ENCODE measurements around the gene RGS17. TPM values are rescaled to one million over a fixed set of nuclear protein-coding genes. Genes with fewer than 3 reads are reported as not detected.

RGS17 gene
- total RNA-seq, 1 donor from 2014 or later: not detected

DNA sequence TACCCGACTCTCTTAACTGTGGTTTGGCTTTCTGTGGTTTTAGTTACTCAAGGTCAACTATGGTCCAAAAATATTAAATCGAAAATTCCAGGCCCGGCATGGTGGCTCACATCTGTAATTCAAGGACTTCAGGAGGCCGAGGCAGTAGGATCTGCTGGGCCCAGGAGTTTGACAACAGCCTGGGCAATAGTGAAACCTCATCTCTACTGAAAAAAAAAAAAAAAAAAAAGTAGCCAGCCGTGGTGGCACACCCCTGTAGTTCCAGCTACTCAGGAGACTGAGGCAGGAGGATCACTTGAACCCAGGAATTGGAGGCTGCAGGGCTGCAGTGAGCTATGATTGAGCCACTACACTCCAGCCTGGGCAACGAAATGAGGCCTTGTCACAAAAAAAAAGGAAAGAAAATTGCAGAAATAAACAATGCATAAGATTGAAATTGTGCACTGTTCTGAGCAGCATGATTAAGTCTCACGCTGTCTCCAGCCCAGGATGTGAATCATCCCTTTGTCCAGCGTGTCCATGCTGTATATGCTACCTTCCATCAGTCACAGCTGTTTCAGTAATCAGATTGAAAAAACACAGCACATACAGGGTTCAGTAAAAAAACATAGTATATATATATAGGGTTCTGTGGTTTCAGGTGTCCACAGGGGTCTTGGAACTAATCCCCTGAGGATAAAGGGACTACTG lies 40.7 kb downstream of the RGS17 start:
- Histone ChIP-seq H3K27ac (peak overlapping the region in 1 of 2 donors; percentile 38), H3K9me3 (no peaks in the 10 kb centered on the region), H3K27me3 (no peaks in the 10 kb centered on the region), H3K4me1 (peaks cover 5 to 33% of the 10 kb centered on the region in 2 donors), H3K36me3 (no peaks in the 10 kb centered on the region), H3K4me3 (peak overlapping the region in 1 of 2 donors; percentile 8)
- intact Hi-C loops (cut with DNase I): no loop called here
- DNase-seq (ENCODE audit: low spot score in 2 of 2): no peak
- TF ChIP-seq, protein P1, sequence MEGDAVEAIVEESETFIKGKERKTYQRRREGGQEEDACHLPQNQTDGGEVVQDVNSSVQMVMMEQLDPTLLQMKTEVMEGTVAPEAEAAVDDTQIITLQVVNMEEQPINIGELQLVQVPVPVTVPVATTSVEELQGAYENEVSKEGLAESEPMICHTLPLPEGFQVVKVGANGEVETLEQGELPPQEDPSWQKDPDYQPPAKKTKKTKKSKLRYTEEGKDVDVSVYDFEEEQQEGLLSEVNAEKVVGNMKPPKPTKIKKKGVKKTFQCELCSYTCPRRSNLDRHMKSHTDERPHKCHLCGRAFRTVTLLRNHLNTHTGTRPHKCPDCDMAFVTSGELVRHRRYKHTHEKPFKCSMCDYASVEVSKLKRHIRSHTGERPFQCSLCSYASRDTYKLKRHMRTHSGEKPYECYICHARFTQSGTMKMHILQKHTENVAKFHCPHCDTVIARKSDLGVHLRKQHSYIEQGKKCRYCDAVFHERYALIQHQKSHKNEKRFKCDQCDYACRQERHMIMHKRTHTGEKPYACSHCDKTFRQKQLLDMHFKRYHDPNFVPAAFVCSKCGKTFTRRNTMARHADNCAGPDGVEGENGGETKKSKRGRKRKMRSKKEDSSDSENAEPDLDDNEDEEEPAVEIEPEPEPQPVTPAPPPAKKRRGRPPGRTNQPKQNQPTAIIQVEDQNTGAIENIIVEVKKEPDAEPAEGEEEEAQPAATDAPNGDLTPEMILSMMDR (IDR thresholded peaks at IDR 0.05): no peak

DNA sequence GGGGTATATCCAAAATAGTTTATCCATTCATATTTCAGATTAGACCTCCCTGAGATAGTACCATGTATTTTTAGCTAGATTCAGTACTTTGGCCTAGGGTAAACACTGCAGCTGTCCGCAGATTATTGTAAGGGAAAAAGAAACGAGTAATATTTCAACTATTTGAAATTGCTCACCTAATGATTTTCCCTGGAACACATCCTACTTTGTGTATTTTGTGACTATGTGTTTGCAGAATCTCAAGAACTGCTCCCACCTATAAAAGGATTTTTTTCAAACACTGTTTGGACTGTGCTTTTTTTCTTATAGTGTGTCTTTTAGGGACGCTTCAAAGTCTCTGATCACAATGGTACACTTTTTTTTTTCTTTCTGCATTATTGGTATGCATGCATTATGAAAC lies 42.3 kb downstream of the RGS17 start:
- Histone ChIP-seq H3K36me3 (no peaks in the 10 kb centered on the region), H3K4me3 (no peak overlapping the region), H3K27me3 (no peaks in the 10 kb centered on the region), H3K27ac (no peak overlapping the region), H3K9me3 (no peaks in the 10 kb centered on the region), H3K4me1 (peaks cover 5 to 48% of the 10 kb centered on the region in 2 donors)
- DNase-seq (ENCODE audit: low spot score in 2 of 2): no peak
- intact Hi-C loops (cut with DNase I): no loop called here
- TF ChIP-seq, protein P1 (IDR thresholded peaks at IDR 0.05): no peak

DNA sequence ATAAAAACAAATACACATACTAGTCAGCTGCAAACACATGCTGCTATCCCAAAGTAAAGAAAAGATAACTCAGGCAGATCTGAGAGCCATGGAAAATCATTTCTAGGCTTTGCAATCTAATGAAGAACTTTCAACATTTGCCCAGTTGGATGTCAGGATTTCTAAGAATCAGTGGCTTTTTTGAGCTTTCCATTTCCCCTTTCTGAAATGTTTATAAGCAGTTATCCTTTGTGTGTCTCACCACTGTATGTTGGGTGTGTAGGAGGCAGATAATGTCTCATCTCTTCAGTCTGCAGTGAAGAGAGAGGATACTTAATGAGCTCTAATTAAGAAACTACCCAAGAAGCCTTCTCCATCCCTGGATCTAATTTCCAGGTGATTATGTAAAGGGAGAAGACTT lies 43.6 kb downstream of the RGS17 start:
- H3K27ac ChIP-seq: peak overlapping the region in 1 of 2 donors; percentile 7
- no peaks in the 10 kb centered on the region for H3K27me3 ChIP-seq
- no peaks in the 10 kb centered on the region for H3K36me3 ChIP-seq
- intact Hi-C loops (cut with DNase I): no loop called here
- TF ChIP-seq, protein P1 (IDR thresholded peaks at IDR 0.05): no peak
- DNase-seq (ENCODE audit: low spot score in 2 of 2): no peak
- peaks cover 5 to 56% of the 10 kb centered on the region in 2 donors for H3K4me1 ChIP-seq
- H3K4me3 ChIP-seq: no peak overlapping the region
- H3K9me3 ChIP-seq: no peaks in the 10 kb centered on the region

DNA sequence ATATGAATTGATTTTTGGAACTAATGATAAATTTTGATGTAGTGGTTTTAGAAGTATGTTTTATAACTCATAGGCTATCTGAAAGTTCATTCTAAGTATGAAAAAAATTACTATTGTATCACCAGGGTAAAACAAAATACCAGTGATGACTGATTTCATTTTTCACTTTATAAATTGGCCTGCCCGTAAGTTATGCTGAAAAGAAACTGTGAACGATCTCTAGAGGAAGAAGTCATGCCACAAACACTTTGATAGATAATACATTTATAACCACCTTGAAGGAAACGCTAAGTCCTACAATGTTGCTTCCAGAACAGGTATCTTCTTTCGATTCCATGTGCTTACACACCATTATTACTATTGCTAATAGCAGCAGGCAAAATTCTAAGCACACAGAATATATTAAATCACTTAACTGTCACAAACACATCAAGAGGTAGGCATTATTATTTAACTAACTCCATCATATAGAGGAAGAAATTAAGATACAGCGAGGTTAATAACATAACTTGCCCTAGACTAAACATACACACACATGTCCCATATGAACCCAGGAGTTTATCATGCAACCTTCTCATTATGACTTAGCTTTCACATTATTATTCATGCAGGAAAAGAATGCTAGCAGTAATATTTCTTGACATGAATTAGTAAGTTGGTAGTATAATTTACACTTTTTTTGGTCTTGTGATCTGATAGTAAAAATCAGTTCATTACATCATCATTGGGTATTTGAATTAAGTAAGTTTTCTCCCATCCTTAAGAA lies 44.7 kb downstream of the RGS17 start:
- peaks cover 5 to 47% of the 10 kb centered on the region in 2 donors for H3K4me1 ChIP-seq
- no peak overlapping the region for H3K4me3 ChIP-seq
- DNase-seq (ENCODE audit: low spot score in 2 of 2): no peak
- H3K27ac ChIP-seq: peak overlapping the region; percentile 9 to 31
- intact Hi-C loops (cut with DNase I): no loop called here
- TF ChIP-seq, protein P1 (IDR thresholded peaks at IDR 0.05): no peak
- no peaks in the 10 kb centered on the region for H3K9me3 ChIP-seq
- no peaks in the 10 kb centered on the region for H3K27me3 ChIP-seq
- no peaks in the 10 kb centered on the region for H3K36me3 ChIP-seq

DNA sequence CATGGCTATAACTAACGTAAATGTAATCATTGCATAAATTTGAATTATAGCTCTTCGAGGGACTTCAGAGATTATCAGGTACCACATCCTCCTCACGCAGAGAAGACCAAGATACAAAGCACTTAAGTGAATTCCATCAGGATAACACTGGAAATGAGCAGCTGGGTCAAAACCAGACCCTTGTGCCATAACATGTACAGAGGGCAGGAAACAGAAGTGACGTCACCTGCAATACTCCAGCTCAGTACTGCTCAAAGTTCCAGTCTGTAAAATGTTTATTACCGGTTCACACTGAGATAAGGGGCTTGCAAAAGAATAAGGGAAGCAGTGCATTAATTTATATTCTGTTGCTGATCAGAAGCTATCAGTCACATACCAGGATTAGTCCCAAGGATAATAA lies 45.8 kb downstream of the RGS17 start:
- H3K27ac ChIP-seq: peak overlapping the region; percentile 31 to 47
- intact Hi-C loops (cut with DNase I): loop anchor here (2.0 kb wide), 1 partner anchor 24 kb away; no protein-coding TSS in a partner anchor
- peak overlapping the region in 1 of 2 donors; percentile 21 for H3K4me3 ChIP-seq
- H3K9me3 ChIP-seq: no peaks in the 10 kb centered on the region
- H3K36me3 ChIP-seq: no peaks in the 10 kb centered on the region
- peaks cover 1 to 36% of the 10 kb centered on the region in 2 donors for H3K4me1 ChIP-seq
- H3K27me3 ChIP-seq: no peaks in the 10 kb centered on the region
- no peak for DNase-seq (ENCODE audit: low spot score in 2 of 2)
- TF ChIP-seq, protein P1 (IDR thresholded peaks at IDR 0.05): no peak
